Stimulated activated CD8-positive, alpha-beta memory T cell treated with anti-CD3 and anti-CD28 coated beads, Interleukin-4, amount 100 ng/mL, for 48 hours (primary cell): ENCODE measurements around the gene NRG4.
"Not testable (repeated sequence)": the region's sequence is repeated elsewhere in the genome, so short reads cannot be mapped to it uniquely, and the experiment has no call there.

Experiments used
- DNase-seq: peaks from one replicate; pipeline ENCODE4 v3.0.0-alpha.2; 2020

Gene NRG4

DNA sequence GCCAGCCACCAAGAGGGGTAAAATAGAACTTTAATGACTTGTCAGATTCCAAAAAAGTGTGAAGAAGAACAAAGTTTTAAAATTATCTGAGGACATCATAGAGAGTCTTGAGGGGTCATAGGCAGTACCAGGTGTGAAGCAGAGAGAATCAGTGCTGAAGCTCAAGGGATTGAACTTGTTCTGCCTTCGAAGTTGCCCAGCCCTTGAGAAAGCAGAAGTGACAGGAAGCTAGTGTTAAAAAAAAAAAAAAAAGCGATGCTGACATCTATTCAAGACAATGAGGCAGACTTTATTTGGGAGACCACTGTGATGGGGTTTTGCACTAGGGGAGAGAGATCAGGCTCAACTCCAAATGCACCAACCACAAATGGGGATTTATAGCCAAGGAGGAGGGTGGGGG, 86.8 kb downstream of the NRG4 start:
- no peak for DNase-seq

DNA sequence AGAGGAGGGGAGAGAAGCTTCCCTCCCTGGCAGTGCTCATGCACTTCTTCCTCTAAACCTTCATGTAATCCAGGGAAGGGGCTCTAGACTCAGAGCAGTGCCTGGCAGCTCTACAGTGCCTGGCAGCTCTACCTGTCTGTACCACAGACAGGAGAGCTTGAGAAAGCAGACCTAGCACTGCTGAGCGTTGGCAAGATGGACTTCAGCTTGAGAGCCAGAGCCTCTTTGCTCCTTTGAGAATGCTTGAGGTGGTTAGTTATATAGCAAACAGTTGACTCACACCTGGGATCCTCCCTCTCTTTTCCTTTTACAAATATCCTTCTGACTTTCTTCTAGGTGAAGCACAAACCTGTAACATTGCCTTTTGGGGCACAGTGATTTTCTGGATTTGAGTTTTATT, 87.6 kb downstream of the NRG4 start:
- DNase-seq: no peak

- no peak for DNase-seq
Observed at GRCh38 chr15:75923756-75924155, 88.5 kb downstream of the NRG4 start.

GRCh38 chr15:75921732-75922703, 90.2 kb downstream of the NRG4 start:
- DNase-seq: no peak

- DNase-seq: no peak
Observed at GRCh38 chr15:75920079-75920478, 92.1 kb downstream of the NRG4 start.

DNA sequence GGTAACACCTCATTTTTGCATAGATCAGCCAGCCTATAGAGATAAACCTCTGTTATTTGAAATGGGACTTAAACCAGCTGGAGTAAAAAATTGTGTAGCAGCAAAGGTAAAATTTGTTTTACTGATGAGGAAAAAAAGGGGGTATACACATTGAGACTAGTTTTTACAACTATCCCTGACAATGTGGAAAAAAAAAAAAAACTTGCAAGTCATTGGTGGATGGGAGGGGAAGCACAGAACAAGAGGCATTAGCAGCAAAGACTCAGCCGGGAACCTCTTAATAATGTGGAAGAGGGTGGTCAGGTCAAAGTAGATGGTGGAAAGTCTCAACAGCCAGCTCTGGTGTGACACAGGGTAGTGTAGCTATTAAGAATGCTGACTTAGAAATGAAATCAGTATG, 94.1 kb downstream of the NRG4 start:
- no peak for DNase-seq

DNA sequence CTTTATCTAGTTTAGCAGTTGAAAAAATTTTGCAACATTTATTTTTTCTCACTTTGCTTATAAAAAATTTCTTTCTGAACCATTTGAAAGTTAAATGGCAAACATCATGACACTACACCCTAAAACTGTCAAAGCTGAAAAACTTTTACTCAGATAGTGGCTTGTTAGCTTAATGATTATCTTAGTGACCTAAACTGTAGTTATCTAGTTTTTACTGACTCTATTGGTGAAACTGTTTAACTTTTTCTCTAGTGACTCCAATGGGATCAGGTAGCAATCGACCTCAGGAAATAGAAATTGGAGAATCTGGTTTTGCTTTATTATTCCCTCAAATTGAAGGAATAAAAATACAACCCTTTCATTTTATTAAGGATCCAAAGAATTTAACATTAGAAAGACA, 95.2 kb downstream of the NRG4 start:
- DNase-seq: no peak

- not testable (repeated sequence) for DNase-seq
Observed at GRCh38 chr15:75910355-75910754, 101.9 kb downstream of the NRG4 start.

DNA sequence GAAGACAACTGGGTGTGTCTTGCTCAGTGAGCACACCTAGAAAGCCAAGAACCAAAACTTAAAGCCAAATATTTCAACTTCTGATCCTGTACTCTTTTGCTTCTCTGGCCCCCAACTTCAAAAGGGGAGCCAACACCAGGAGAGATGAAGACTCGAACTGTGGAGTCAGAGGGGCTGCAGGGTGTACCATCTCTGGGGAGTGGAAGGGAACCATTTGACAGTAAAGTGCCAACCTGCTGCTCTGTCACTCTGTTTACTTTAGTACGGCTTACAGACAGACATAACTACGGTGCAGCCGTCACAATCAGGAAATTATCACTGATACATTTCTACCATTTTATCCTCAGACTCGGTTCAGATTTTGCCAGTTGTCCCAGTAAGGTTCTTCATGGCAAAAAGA, 107.0 kb downstream of the NRG4 start:
- no peak for DNase-seq

GRCh38 chr15:75903331-75904239, 108.6 kb downstream of the NRG4 start, which contains the start of gene FBXO22:
TSS of gene FBXO22 (plus strand) at chr15:75903878. CDS start at chr15:75903964, 86 bp downstream.
- peak; percentile 94 for DNase-seq

DNA sequence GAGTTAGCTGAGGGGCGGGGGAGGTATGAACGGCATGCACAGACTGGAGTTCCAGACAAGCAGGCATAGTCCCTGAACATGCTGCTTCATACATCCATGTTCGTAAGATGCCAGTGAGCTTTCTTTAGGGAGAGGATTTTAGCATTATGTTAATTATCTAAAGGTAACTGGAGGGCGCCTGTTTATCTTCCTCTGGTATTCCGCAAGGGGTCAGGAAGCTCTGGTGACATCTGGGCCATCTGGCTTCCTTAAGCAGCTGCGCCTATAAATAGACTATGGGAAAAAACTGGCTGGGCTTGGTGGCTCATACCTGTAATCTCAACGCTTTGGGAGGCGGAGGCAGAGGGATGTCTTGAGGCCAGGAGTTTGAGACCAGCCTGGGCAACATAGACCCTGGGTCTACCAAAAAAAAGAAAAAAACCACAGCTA, 110.1 kb downstream of the NRG4 start:
- DNase-seq: no peak

DNA sequence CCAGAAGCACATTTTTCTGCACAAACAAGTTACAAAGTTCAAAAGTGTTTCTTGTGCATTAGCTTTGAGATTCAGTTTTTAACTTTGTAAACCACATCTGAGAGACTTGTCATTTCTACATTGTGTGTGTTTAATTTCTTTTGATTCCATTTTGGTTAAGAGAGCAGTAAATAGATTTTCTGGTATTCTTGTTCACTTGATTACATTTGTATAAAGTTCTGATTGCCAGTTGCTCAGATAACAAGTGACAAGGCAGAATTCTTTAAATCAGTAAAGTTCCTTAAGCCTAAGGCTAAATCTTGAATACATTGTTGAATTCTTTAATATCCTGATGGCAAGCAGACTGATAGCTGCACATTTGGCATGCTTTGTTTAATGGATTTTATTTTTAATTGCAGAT, 111.6 kb downstream of the NRG4 start:
- no peak for DNase-seq

DNA sequence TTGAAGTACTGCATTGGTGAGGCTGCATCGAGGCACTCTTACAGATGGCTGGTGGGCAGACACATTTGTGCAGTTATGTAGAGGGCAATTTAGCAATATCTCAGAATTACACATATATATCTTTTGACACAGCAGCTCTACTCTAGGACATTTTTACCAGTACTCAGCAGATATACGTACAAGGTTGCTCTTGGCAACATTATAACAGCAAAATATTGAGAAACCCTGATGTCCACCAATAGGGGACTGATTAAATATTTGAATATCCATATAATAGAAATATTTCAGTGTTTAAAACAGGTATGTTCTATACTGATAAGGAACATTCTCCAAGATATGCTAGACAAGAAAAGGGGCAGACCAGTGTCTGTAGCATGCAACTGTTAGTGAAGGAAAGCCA, 116.5 kb downstream of the NRG4 start:
- DNase-seq: no peak

DNA sequence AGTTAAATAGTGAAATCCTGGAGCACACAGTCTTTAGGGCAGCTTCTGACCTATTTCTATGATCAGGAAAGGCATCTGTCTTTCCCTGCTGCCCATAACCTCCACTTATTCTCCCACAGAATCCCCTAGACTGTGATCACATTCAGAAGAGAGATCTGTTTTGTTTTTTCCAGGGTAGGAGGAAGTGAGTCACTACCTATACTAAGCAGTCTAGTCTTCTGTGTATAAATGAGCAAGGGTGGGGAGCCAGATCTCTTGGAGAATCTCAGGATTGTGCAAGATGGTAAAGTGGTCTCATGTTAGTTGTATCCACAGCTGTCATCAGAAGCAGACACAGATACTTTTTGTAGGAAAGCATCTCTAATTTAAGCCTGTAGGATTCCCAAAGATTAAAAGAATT, 120.3 kb downstream of the NRG4 start:
- no peak for DNase-seq
